A673 (cell line): ENCODE measurements around the gene PRR5.

ENCODE experiments used
- CTCF ChIP-seq: fragments of 300-800, 200-600 bp; sonication (generic); conservative IDR thresholded peaks from 2 replicates; pipeline ENCODE4 v1.5.1; 2017; ENCODE audit warnings: low read depth, mild to moderate bottlenecking, antibody characterized with exemption, low read length, moderate library complexity, mixed read lengths
- EZH2 ChIP-seq: fragments of 200-600 bp; sonication (generic); IDR thresholded peaks from 2 replicates; pipeline ENCODE4 v1.6.1; 2017; ENCODE audit warnings: borderline replicate concordance, low read depth, mild to moderate bottlenecking, mixed read lengths, antibody characterized with exemption, low read length; ENCODE audit not compliant: poor library complexity, severe bottlenecking

GRCh38 chr22:44668190-44668885, 33.7 kb upstream of the PRR5 start:
- TF ChIP-seq CTCF (no peak; the same call in 1 of the 2 replicates), EZH2 (no peak)
